Uterus (tissue), 2 donors: ENCODE results near the gene MYD88.

ENCODE experiments used
- CTCF ChIP-seq, 4 experiments: fragments of 200-600 bp in 2 of 4; fragments of 450-650 bp in 2 of 4; sonication (generic) in 2 of 4; IDR thresholded peaks; one replicate each; pipeline ENCODE4 v1.5.1; 2016 to 2019; ENCODE audit warnings: antibody characterized with exemption in 4 of 4, mild to moderate bottlenecking in 2 of 4, moderate library complexity in 1 of 4
- POLR2A ChIP-seq, 2 donors: fragments of 450-650 bp; IDR thresholded peaks; one replicate each; pipeline ENCODE4 v1.6.1; 2016; ENCODE audit warnings: antibody characterized with exemption in 2 of 2, mild to moderate bottlenecking in 1 of 2, moderate library complexity in 1 of 2

DNA sequence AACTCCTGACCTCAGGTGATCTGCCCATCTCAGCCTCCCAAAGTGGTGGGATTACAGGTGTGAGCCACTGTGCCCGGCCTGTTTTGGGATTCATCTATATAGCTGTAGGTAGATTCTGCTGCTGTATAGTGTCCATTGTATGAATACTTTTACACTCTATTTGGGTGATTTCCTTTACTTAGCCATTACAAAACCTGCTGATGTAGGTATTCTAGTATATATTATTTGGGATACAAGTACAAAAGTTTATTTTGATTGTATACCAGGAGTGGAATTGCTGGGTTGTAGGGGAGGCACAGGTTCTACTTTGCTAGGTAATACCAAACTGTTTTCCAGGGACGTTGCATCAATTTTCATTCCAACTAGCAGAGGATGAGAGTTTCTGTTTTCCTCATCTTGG is 17.4 kb downstream of the MYD88 start:
- no peak for TF ChIP-seq CTCF (IDR thresholded peaks at IDR 0.05)
- TF ChIP-seq POLR2A (IDR thresholded peaks at IDR 0.05) = no peak
